HL-60 (cell line): Measurements from ENCODE around the gene USP35.

Source experiments
- DNase-seq, 2 experiments: peaks; one replicate each; pipeline ENCODE4 v3.0.0-alpha.2; 2010 to 2020; ENCODE audit warnings: low read depth in 1 of 2, low spot score in 1 of 2
- H3K27ac ChIP-seq: fragments of 250-450 bp; sonication (Bioruptor Pico); replicated peaks from 2 replicates; pipeline ENCODE4 v1.5.1; 2020; ENCODE audit warnings: mild to moderate bottlenecking, moderate library complexity
- H3K27me3 ChIP-seq: fragments of 250-450 bp; sonication (Bioruptor Pico); 2 replicates; pipeline ENCODE4 v1.5.1; 2021; ENCODE audit warnings: mild to moderate bottlenecking, moderate library complexity; ENCODE audit not compliant: insufficient read depth, poor library complexity, severe bottlenecking
- H3K4me3 ChIP-seq: replicated peaks from 2 replicates; pipeline ENCODE4 v1.5.1; 2011; ENCODE audit warnings: mild to moderate bottlenecking, control low read depth, low read length; ENCODE audit not compliant: insufficient read depth
- GABPA ChIP-seq: IDR thresholded peaks from 2 replicates; pipeline ENCODE4 v1.6.1; 2012; ENCODE audit warnings: low read depth
- POLR2AphosphoS5 ChIP-seq: IDR thresholded peaks from 2 replicates; pipeline ENCODE4 v1.6.1; 2012; ENCODE audit warnings: low read depth
- SPI1 ChIP-seq: IDR thresholded peaks from 2 replicates; pipeline ENCODE4 v1.6.1; 2012; ENCODE audit warnings: low read depth, mild to moderate bottlenecking, borderline replicate concordance
- long read RNA-seq: library from polyadenylated mRNA; unstranded; transcript quantifications from one replicate; pipeline ENCODE4 v2.0.0, GENCODE V29; 2020
- TF ChIP-seq, protein P1 (sequence below): IDR thresholded peaks from 2 replicates; pipeline ENCODE4 v1.6.1; 2012; ENCODE audit warnings: low read depth; ENCODE audit not compliant: insufficient replicate concordance
- TF ChIP-seq, protein P2 (sequence below): IDR thresholded peaks from one replicate; pipeline ENCODE4 v1.5.1; 2011; ENCODE audit warnings: low read length, control low read depth, inconsistent platforms; ENCODE audit not compliant: insufficient read depth

Gene USP35, protein sequence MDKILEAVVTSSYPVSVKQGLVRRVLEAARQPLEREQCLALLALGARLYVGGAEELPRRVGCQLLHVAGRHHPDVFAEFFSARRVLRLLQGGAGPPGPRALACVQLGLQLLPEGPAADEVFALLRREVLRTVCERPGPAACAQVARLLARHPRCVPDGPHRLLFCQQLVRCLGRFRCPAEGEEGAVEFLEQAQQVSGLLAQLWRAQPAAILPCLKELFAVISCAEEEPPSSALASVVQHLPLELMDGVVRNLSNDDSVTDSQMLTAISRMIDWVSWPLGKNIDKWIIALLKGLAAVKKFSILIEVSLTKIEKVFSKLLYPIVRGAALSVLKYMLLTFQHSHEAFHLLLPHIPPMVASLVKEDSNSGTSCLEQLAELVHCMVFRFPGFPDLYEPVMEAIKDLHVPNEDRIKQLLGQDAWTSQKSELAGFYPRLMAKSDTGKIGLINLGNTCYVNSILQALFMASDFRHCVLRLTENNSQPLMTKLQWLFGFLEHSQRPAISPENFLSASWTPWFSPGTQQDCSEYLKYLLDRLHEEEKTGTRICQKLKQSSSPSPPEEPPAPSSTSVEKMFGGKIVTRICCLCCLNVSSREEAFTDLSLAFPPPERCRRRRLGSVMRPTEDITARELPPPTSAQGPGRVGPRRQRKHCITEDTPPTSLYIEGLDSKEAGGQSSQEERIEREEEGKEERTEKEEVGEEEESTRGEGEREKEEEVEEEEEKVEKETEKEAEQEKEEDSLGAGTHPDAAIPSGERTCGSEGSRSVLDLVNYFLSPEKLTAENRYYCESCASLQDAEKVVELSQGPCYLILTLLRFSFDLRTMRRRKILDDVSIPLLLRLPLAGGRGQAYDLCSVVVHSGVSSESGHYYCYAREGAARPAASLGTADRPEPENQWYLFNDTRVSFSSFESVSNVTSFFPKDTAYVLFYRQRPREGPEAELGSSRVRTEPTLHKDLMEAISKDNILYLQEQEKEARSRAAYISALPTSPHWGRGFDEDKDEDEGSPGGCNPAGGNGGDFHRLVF
- long read RNA-seq = 0 reads

DNA sequence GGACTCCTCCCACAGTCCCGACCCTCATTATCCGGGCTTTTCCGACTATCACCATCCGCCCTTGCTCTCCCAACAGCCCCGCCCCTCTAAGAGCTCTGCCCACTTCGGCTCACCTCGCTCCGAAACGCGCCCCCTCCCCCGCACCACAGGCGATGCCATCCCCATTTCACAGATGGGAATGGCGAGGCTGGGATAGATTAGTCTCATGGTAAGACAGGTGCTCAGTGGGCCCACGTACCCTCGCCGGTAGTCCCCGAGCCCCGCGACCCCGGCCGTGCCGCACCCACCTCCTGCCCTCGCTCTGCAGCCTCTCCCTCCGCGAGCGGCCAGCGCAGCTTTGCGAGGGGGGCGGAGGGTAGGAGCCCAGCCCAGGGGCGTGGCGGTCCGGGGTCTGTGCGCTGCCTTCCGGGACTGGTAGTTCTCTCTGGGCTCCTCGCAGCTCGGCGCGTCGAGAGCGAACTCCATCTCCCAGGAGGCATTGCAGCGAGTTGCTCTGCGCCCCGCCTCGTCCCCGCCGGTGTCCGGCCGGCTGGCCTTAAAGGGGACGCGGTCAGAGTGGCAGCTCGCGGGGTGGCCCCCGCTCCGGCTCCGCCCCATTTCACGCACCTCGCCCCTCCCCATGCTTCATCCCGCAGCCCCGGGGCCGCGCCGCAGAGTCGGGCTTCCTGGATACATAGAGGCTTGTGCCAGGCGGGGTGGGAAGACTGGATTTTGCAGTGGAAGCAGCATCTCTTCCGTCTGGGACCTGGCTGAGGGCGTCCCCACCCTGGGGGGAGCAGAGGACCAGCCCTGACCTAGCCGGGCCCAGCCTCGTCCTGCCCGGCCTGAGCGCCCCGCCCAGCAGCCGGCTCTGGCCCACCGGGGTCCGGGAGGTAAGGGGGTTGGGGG, at the start of gene USP35, which contains the start of gene KCTD21:
Gene USP35 (plus strand): TSS at position 634 of the 888 bp plus-strand sequence. CDS start 7,327 bp downstream, outside the sequence.
Gene KCTD21 (minus strand): TSS at position 341 of the 888 bp plus-strand sequence. CDS start 14,072 bp downstream, outside the sequence.
- Histone ChIP-seq H3K27ac (peak within 1 kb of the TSS; percentile 44), H3K4me3 (peak within 1 kb of the TSS; percentile 97), H3K27me3 (no peaks in the 10 kb centered on the region)
- peak; percentile 86 to 97 for DNase-seq
- TF ChIP-seq POLR2AphosphoS5 = peak; percentile 31; the same call in 1 of the 2 replicates
- TF ChIP-seq, protein P1, sequence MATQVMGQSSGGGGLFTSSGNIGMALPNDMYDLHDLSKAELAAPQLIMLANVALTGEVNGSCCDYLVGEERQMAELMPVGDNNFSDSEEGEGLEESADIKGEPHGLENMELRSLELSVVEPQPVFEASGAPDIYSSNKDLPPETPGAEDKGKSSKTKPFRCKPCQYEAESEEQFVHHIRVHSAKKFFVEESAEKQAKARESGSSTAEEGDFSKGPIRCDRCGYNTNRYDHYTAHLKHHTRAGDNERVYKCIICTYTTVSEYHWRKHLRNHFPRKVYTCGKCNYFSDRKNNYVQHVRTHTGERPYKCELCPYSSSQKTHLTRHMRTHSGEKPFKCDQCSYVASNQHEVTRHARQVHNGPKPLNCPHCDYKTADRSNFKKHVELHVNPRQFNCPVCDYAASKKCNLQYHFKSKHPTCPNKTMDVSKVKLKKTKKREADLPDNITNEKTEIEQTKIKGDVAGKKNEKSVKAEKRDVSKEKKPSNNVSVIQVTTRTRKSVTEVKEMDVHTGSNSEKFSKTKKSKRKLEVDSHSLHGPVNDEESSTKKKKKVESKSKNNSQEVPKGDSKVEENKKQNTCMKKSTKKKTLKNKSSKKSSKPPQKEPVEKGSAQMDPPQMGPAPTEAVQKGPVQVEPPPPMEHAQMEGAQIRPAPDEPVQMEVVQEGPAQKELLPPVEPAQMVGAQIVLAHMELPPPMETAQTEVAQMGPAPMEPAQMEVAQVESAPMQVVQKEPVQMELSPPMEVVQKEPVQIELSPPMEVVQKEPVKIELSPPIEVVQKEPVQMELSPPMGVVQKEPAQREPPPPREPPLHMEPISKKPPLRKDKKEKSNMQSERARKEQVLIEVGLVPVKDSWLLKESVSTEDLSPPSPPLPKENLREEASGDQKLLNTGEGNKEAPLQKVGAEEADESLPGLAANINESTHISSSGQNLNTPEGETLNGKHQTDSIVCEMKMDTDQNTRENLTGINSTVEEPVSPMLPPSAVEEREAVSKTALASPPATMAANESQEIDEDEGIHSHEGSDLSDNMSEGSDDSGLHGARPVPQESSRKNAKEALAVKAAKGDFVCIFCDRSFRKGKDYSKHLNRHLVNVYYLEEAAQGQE = no peak

DNA sequence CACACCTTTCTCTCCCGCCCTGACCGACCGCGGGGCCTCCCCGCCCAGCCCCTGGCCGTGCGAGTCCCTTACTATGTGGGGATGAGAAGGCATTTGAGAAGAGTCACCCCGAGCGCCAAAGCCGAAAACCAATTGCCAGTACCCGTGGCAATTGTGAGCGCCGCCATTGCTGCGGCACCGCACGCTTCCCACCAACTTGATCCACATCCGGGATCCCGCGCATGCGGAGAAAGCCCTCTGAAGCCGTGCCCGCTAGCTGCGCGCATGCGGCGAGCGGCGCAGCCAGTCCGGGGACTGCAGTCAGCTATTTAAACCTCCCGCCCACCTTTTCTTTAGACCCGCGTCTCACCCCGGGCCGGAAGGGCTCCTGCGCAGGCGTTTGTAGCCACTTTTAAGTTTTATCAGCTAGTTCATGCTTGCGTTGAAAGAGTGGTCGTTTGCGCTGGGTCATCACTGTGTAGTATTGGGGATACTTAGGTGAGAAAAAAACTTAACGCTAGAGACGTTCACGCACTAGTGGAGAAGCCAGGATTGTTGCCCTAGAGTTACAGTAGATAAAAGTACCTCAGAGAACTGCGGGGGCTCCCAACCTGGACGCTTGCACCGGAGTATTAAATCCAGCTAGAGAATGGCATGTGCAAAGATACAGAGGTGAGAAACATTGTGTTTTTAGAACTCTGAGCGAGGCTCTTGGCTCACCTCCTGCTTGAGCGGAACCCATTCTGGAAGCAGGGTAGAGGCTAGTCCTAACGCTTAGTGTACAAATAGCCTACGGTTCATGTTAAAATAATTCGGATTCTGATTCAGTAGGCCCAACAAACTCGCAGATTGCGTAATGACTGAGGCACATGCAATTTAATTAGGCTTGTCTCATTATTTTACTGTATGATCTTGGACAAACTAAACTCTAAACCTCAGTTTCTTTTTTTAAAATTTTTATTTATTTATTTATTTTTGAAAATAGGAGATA, 49.0 kb upstream of the USP35 start, which contains the start of gene ALG8:
Gene ALG8 (minus strand): TSS at position 205 of the 970 bp plus-strand sequence. CDS start 38 bp downstream, at position 167.
- Histone ChIP-seq H3K27me3 (no peaks in the 10 kb centered on the region), H3K27ac (peak within 1 kb of the TSS; percentile 81), H3K4me3 (peak within 1 kb of the TSS; percentile 63)
- peak; percentile 91 to 96 for DNase-seq
- TF ChIP-seq, protein P2, sequence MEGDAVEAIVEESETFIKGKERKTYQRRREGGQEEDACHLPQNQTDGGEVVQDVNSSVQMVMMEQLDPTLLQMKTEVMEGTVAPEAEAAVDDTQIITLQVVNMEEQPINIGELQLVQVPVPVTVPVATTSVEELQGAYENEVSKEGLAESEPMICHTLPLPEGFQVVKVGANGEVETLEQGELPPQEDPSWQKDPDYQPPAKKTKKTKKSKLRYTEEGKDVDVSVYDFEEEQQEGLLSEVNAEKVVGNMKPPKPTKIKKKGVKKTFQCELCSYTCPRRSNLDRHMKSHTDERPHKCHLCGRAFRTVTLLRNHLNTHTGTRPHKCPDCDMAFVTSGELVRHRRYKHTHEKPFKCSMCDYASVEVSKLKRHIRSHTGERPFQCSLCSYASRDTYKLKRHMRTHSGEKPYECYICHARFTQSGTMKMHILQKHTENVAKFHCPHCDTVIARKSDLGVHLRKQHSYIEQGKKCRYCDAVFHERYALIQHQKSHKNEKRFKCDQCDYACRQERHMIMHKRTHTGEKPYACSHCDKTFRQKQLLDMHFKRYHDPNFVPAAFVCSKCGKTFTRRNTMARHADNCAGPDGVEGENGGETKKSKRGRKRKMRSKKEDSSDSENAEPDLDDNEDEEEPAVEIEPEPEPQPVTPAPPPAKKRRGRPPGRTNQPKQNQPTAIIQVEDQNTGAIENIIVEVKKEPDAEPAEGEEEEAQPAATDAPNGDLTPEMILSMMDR = no peak
- TF ChIP-seq, protein P1 = peak; percentile 63
- TF ChIP-seq SPI1 (no peak), POLR2AphosphoS5 (peak; percentile 91), GABPA (peak; percentile 70)

DNA sequence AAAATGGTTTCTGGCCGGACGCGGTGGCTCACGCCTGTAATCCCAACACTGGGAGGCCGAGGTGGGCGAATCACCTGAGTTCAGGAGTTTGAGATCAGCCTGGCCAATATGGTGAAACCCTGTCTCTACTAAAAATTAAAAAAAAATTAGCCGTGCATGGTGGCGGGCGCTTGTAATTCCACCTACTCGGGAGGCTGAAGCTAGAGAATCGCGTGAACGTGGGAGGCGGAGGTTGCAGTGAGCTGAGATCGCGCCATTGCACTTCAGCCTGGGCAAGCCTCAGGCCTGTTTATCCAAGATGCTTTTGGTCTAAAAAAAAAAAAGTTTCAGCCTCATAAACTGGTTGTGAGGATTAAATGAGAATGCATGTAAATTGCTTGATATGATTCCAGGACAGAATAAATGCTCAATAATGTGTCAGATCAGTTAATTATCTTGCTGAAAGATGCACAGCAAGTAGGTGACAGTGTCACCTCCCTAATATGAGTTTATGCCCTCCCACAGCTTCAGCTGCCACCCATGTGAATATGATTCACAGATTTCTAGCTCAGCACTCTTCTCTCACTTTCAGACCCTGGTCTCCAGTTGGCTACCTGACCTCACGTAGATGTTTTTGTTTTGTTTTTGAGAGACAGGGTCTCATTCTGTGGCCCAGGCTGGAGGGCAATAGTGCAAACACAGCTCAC, 48.2 kb upstream of the USP35 start:
- DNase-seq = no peak

More for the DNA sequence above, 48.2 kb upstream of the USP35 start:
- H3K27ac ChIP-seq = no peak overlapping the region; the same call in 1 of the 2 replicates
- H3K4me3 ChIP-seq = no peak overlapping the region; the same call in 1 of the 2 replicates
- no peaks in the 10 kb centered on the region for H3K27me3 ChIP-seq
- TF ChIP-seq, protein P2 = no peak
- TF ChIP-seq, protein P1 = no peak
- no peak for TF ChIP-seq SPI1
- no peak for TF ChIP-seq POLR2AphosphoS5
- TF ChIP-seq GABPA = no peak
